OCI-LY7 (cell line): ENCODE measurements around the gene ZBTB16. TPM values are rescaled to one million over a fixed set of nuclear protein-coding genes. Genes with fewer than 3 reads are reported as not detected.

ENCODE experiments used
- BruUV-seq: library from RNA; stranded (reverse); fragments of 400-500 nt; replicated peaks from 2 replicates; lab custom pipeline; 2021; lab: Mats Ljungman, UMichigan
- CTCF ChIA-PET: fragments of 300-600 bp; sonication (Branson Sonifier 250); formaldehyde crosslinking; loops from one replicate; lab custom pipeline; 2022; ENCODE audit warnings: antibody characterized with exemption; ENCODE audit not compliant: unreplicated experiment; lab: Charles Lee
- POLR2A ChIA-PET: fragments of 300-600 bp; sonication (Branson Sonifier 250); formaldehyde crosslinking; loops from one replicate; lab custom pipeline; 2022; ENCODE audit warnings: antibody characterized with exemption; lab: Charles Lee
- DNase-seq: peaks from one replicate; pipeline ENCODE4 v3.0.0-alpha.2; 2015; ENCODE audit warnings: low spot score
- H2AFZ ChIP-seq: fragments of 200-600 bp; sonication (generic), shearing (Covaris generic); 2 replicates; pipeline ENCODE4 v1.6.1; 2014; ENCODE audit warnings: mild to moderate bottlenecking, antibody characterized with exemption, low read length, moderate library complexity
- H3K27ac ChIP-seq: fragments of 200-600 bp; sonication (generic); 2 replicates; pipeline ENCODE4 v1.5.1; 2014; ENCODE audit warnings: mixed run types, low read depth, mild to moderate bottlenecking, moderate library complexity, low read length, inconsistent platforms; ENCODE audit not compliant: poor library complexity, severe bottlenecking
- H3K36me3 ChIP-seq: fragments of 200-600 bp; sonication (generic); 2 replicates; pipeline ENCODE4 v1.6.1; 2014; ENCODE audit warnings: mild to moderate bottlenecking, antibody characterized with exemption, low read length, moderate library complexity, mixed read lengths; ENCODE audit not compliant: insufficient read depth
- H3K4me1 ChIP-seq: fragments of 200-600 bp; sonication (generic); 2 replicates; pipeline ENCODE4 v1.5.1; 2014; ENCODE audit warnings: mild to moderate bottlenecking, low read length; ENCODE audit not compliant: insufficient read depth, poor library complexity, severe bottlenecking
- H3K4me2 ChIP-seq: fragments of 200-600 bp; sonication (generic); 2 replicates; pipeline ENCODE4 v1.6.1; 2014; ENCODE audit warnings: mild to moderate bottlenecking, low read length
- H3K4me3 ChIP-seq: fragments of 200-600 bp; sonication (generic); 2 replicates; pipeline ENCODE4 v1.5.1; 2014; ENCODE audit warnings: mild to moderate bottlenecking, low read depth, low read length; ENCODE audit not compliant: poor library complexity, severe bottlenecking
- H3K79me2 ChIP-seq: fragments of 200-600 bp; sonication (generic); 2 replicates; pipeline ENCODE4 v1.6.1; 2016; ENCODE audit warnings: low read depth, mild to moderate bottlenecking, low read length, moderate library complexity, mixed read lengths; ENCODE audit not compliant: insufficient read depth
- H3K9me2 ChIP-seq: fragments of 200-600 bp; sonication (generic); 2 replicates; pipeline ENCODE4 v1.6.1; 2016; ENCODE audit warnings: mild to moderate bottlenecking, low read length, mixed read lengths; ENCODE audit not compliant: insufficient read depth
- H3K9me3 ChIP-seq: fragments of 200-600 bp; sonication (generic); 2 replicates; pipeline ENCODE4 v1.6.1; 2014; ENCODE audit warnings: mild to moderate bottlenecking, mixed run types, low read length, mixed read lengths
- H4K20me1 ChIP-seq: fragments of 200-600 bp; sonication (generic); 2 replicates; pipeline ENCODE4 v1.6.1; 2014; ENCODE audit warnings: mild to moderate bottlenecking, antibody characterized with exemption, low read length, moderate library complexity, mixed read lengths; ENCODE audit not compliant: insufficient read depth
- CTCF ChIP-seq: fragments of 200-600 bp; sonication (generic); conservative IDR thresholded peaks from 2 replicates; pipeline ENCODE4 v1.5.1; 2014; ENCODE audit warnings: mild to moderate bottlenecking, antibody characterized with exemption, low read length, moderate library complexity, mixed read lengths
- EZH2phosphoT487 ChIP-seq: fragments of 200-600 bp; sonication (generic); IDR thresholded peaks from 2 replicates; pipeline ENCODE4 v1.6.1; 2018; ENCODE audit warnings: low read depth, borderline replicate concordance, mild to moderate bottlenecking, mixed run types, antibody characterized with exemption, low read length, moderate library complexity, mixed read lengths
- intact Hi-C: fragments of 100-400 bp; cut with micrococcal nuclease; formaldehyde crosslinking; loops from one replicate; pipeline ENCODE4 v1.10.0; 2022; ENCODE audit not compliant: unreplicated experiment
- total RNA-seq, 2 experiments: library from RNA; depleted of rRNA in 1 of 2; stranded (reverse); fragments of >200 nt in 1 of 2; shearing (Covaris generic) in 1 of 2; gene quantifications; 2 replicates each; pipeline ENCODE4 v1.2.3, GENCODE V29; 2014 to 2022

The ZBTB16 gene
- total RNA-seq, 2 experiments from 2014 or later: not detected

- no peak for TF ChIP-seq EZH2phosphoT487
- TF ChIP-seq CTCF: no peak
- no peaks in the 10 kb centered on the region for H3K9me2 ChIP-seq
- ChIA-PET CTCF (no interaction called here), POLR2A (no interaction called here)
- no peaks in the 10 kb centered on the region for H3K79me2 ChIP-seq
- H3K27ac ChIP-seq: no peak overlapping the region
- H2AFZ ChIP-seq: no peak overlapping the region
- no peak overlapping the region for H3K4me2 ChIP-seq
- no peaks in the 10 kb centered on the region for H3K36me3 ChIP-seq
- H3K9me3 ChIP-seq: no peaks in the 10 kb centered on the region
- no TSS peak for BruUV-seq
- no peak overlapping the region for H3K4me3 ChIP-seq
- intact Hi-C loops: no loop called here
- H3K4me1 ChIP-seq: no peaks in the 10 kb centered on the region
- no peaks in the 10 kb centered on the region for H4K20me1 ChIP-seq
- DNase-seq: no peak
Measured at GRCh38 chr11:114284021-114284420, 224.5 kb downstream of the ZBTB16 start.

GRCh38 chr11:114284914-114285313 is 225.4 kb downstream of the ZBTB16 start:
- TF ChIP-seq EZH2phosphoT487: no peak
- TF ChIP-seq CTCF: no peak
- H3K4me2 ChIP-seq: no peak overlapping the region
- H3K4me3 ChIP-seq: no peak overlapping the region
- no peaks in the 10 kb centered on the region for H3K4me1 ChIP-seq
- intact Hi-C loops: no loop called here
- POLR2A ChIA-PET: interaction anchor here (0.6 kb wide), 1 partner anchor 19 kb away, joined by 3 read pairs; no protein-coding TSS in a partner anchor
- no peaks in the 10 kb centered on the region for H3K9me2 ChIP-seq
- CTCF ChIA-PET: no interaction called here
- no peaks in the 10 kb centered on the region for H4K20me1 ChIP-seq
- H3K9me3 ChIP-seq: no peaks in the 10 kb centered on the region
- no peak overlapping the region for H3K27ac ChIP-seq
- H2AFZ ChIP-seq: no peak overlapping the region
- no peaks in the 10 kb centered on the region for H3K36me3 ChIP-seq
- no peaks in the 10 kb centered on the region for H3K79me2 ChIP-seq
- DNase-seq: no peak
- no TSS peak for BruUV-seq

GRCh38 chr11:114285599-114285998 is 226.1 kb downstream of the ZBTB16 start:
- Histone ChIP-seq H2AFZ (no peak overlapping the region), H3K4me3 (no peak overlapping the region), H3K9me3 (no peaks in the 10 kb centered on the region), H3K27ac (no peak overlapping the region), H3K9me2 (no peaks in the 10 kb centered on the region), H3K4me2 (no peak overlapping the region), H3K79me2 (no peaks in the 10 kb centered on the region), H4K20me1 (no peaks in the 10 kb centered on the region), H3K36me3 (no peaks in the 10 kb centered on the region), H3K4me1 (no peaks in the 10 kb centered on the region)
- BruUV-seq: no TSS peak
- intact Hi-C loops: no loop called here
- POLR2A ChIA-PET: interaction anchor here (0.6 kb wide), 1 partner anchor 20 kb away, joined by 3 read pairs; no protein-coding TSS in a partner anchor
- CTCF ChIA-PET: no interaction called here
- DNase-seq: no peak
- TF ChIP-seq EZH2phosphoT487 (no peak), CTCF (no peak)
